Suprapubic skin (tissue), 4 donors: ENCODE data around the gene BGN.

Experiments
- EP300 ChIP-seq: sonication (generic); formaldehyde crosslinking; IDR thresholded peaks from one replicate; pipeline ENCODE4 v1.6.1; 2017; ENCODE audit warnings: antibody characterized with exemption
- POLR2A ChIP-seq, 2 donors: fragments of 450-650 bp; IDR thresholded peaks; one replicate each; pipeline ENCODE4 v1.6.1; 2017; ENCODE audit warnings: antibody characterized with exemption in 2 of 2, mild to moderate bottlenecking in 2 of 2, moderate library complexity in 2 of 2
- POLR2AphosphoS5 ChIP-seq, 3 donors: sonication (generic); formaldehyde crosslinking; IDR thresholded peaks; one replicate each; pipeline ENCODE4 v1.6.1; 2017; ENCODE audit warnings: antibody characterized with exemption in 3 of 3
- TF ChIP-seq, protein P1 (sequence below), 2 donors: fragments of 200-600 bp in 1 of 2; fragments of 450-650 bp in 1 of 2; sonication (generic) in 1 of 2; IDR thresholded peaks; one replicate each; pipeline ENCODE4 v1.5.1; 2016 to 2019; ENCODE audit warnings: antibody characterized with exemption in 2 of 2, mild to moderate bottlenecking in 1 of 2, moderate library complexity in 1 of 2

DNA sequence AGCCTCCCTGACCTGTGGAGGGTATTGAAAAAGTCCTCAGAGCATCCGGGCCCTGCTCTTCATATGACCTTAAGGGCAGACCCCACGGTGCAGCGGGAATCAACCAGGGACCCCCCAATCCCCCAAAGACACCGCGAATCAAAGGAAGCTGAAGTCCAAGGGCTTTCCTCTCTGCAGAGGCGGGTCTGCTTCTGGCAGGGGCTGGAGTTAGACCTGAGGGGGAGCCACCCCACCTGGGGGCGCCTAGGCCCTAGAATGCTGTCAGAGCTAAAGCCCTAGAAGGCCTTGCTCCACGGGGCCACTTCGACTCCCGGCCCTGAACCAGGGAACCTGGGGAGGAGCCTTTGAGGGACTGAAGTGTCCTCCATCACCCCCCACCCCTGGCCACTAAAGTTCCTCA, 21.7 kb upstream of the BGN start:
- TF ChIP-seq, protein P1, sequence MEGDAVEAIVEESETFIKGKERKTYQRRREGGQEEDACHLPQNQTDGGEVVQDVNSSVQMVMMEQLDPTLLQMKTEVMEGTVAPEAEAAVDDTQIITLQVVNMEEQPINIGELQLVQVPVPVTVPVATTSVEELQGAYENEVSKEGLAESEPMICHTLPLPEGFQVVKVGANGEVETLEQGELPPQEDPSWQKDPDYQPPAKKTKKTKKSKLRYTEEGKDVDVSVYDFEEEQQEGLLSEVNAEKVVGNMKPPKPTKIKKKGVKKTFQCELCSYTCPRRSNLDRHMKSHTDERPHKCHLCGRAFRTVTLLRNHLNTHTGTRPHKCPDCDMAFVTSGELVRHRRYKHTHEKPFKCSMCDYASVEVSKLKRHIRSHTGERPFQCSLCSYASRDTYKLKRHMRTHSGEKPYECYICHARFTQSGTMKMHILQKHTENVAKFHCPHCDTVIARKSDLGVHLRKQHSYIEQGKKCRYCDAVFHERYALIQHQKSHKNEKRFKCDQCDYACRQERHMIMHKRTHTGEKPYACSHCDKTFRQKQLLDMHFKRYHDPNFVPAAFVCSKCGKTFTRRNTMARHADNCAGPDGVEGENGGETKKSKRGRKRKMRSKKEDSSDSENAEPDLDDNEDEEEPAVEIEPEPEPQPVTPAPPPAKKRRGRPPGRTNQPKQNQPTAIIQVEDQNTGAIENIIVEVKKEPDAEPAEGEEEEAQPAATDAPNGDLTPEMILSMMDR (IDR thresholded peaks at IDR 0.05) = no peak
- no peak for TF ChIP-seq POLR2A (IDR thresholded peaks at IDR 0.05)
- TF ChIP-seq POLR2AphosphoS5 (IDR thresholded peaks at IDR 0.05) = no peak
- no peak for TF ChIP-seq EP300
